HTR-8/SVneo (cell line): Measurements from ENCODE around the gene UGT1A1.
A peak's percentile ranks its signal among the peaks of the same experiment; 100 is the strongest.
"Not testable (repeated sequence)": the region's sequence is repeated elsewhere in the genome, so short reads cannot be mapped to it uniquely, and the experiment has no call there.

Experiments used
- DNase-seq: peaks from one replicate; pipeline ENCODE4 v3.0.0; 2011; ENCODE audit warnings: low spot score, mixed read lengths; ENCODE audit not compliant: insufficient read length
- FAIRE-seq: peaks from 2 replicates; lab custom pipeline; 2011; peaks lifted over from hg19 to GRCh38; lab: Jason Lieb, UNC

UGT1A1 gene

GRCh38 chr2:233760043-233760442 lies at the start of gene UGT1A1:
TSS of gene UGT1A1 (plus strand) at chr2:233760270. CDS start at chr2:233760288, 18 bp downstream.
- FAIRE-seq (no peak), DNase-seq (no peak)

- DNase-seq (peak; percentile 69), FAIRE-seq (peak; percentile 75)
Observed at GRCh38 chr2:233711312-233712008, 48.6 kb upstream of the UGT1A1 start.

GRCh38 chr2:233712611-233713261 lies 47.3 kb upstream of the UGT1A1 start, which contains the start of gene UGT1A5:
TSS of gene UGT1A5 (plus strand) at chr2:233712907. CDS start at chr2:233712992, 85 bp downstream.
- FAIRE-seq (no peak), DNase-seq (no peak)

- no peak for DNase-seq
- FAIRE-seq: no peak
Observed at GRCh38 chr2:233713262-233713615, 46.8 kb upstream of the UGT1A1 start.

- FAIRE-seq (no peak), DNase-seq (no peak)
Observed at GRCh38 chr2:233714121-233714520, 45.9 kb upstream of the UGT1A1 start.

- DNase-seq (no peak), FAIRE-seq (no peak)
Observed at GRCh38 chr2:233718552-233718951, 41.5 kb upstream of the UGT1A1 start, which contains the start of gene UGT1A4. TSS of gene UGT1A4 (plus strand) at chr2:233718736. CDS start at chr2:233718821, 85 bp downstream.

GRCh38 chr2:233728723-233729301 lies 31.3 kb upstream of the UGT1A1 start, which contains the start of gene UGT1A3:
TSS of gene UGT1A3 (plus strand) at chr2:233729042. CDS start at chr2:233729127, 85 bp downstream.
- FAIRE-seq: no peak
- DNase-seq: no peak

- DNase-seq: not testable (repeated sequence)
Observed at GRCh38 chr2:233736868-233737653, 23.0 kb upstream of the UGT1A1 start.

GRCh38 chr2:233740870-233741269 lies 19.2 kb upstream of the UGT1A1 start:
- no peak for DNase-seq
- FAIRE-seq: no peak

More at GRCh38 chr2:233736868-233737653, 23.0 kb upstream of the UGT1A1 start:
- FAIRE-seq: peak; percentile 38

- FAIRE-seq: no peak
- DNase-seq: no peak
Observed at GRCh38 chr2:233743464-233744259, 16.4 kb upstream of the UGT1A1 start.

- no peak for FAIRE-seq
- no peak for DNase-seq
Observed at GRCh38 chr2:233745073-233745755, 14.9 kb upstream of the UGT1A1 start.

- not testable (repeated sequence) for DNase-seq, FAIRE-seq
Observed at GRCh38 chr2:233745838-233746237, 14.2 kb upstream of the UGT1A1 start.

- DNase-seq (no peak), FAIRE-seq (no peak)
Observed at GRCh38 chr2:233746475-233747282, 13.4 kb upstream of the UGT1A1 start.

GRCh38 chr2:233747283-233747544 lies 12.9 kb upstream of the UGT1A1 start:
- FAIRE-seq: no peak
- no peak for DNase-seq

GRCh38 chr2:233750689-233751088 lies 9.4 kb upstream of the UGT1A1 start:
- FAIRE-seq, DNase-seq: not testable (repeated sequence)

- DNase-seq, FAIRE-seq: not testable (repeated sequence)
Observed at GRCh38 chr2:233751212-233752009, 8.7 kb upstream of the UGT1A1 start.

- no peak for FAIRE-seq
- DNase-seq: no peak
Observed at GRCh38 chr2:233754872-233755611, 5.0 kb upstream of the UGT1A1 start.
